Prostate gland (tissue), 2 donors: ENCODE measurements around the gene WHRN. TPM values are rescaled to one million over a fixed set of nuclear protein-coding genes. Genes with fewer than 3 reads are reported as not detected.

Experiments
- DNase-seq: peaks from one replicate; pipeline ENCODE4 v3.0.0-alpha.2; 2019; ENCODE audit warnings: low spot score
- H3K27ac ChIP-seq, 2 donors: fragments of 200-600 bp; sonication (generic); 2 replicates each; pipeline ENCODE4 v1.5.1; 2017 to 2019
- H3K27me3 ChIP-seq: fragments of 200-600 bp; sonication (generic); replicated peaks from 2 replicates; pipeline ENCODE4 v1.5.1; 2019; ENCODE audit not compliant: insufficient read depth
- H3K36me3 ChIP-seq, 2 donors: fragments of 200-600 bp; sonication (generic); 1 replicate in 1 of 2; 2 replicates in 1 of 2; pipeline versions ENCODE4 v1.5.1 to v1.8.1; 2017 to 2019
- H3K4me1 ChIP-seq: fragments of 200-600 bp; sonication (generic); replicated peaks from 2 replicates; pipeline ENCODE4 v1.5.1; 2019
- H3K4me3 ChIP-seq, 2 donors: fragments of 200-600 bp; sonication (generic); 2 replicates each; pipeline ENCODE4 v1.5.1; 2017 to 2019
- H3K9me3 ChIP-seq: fragments of 200-600 bp; sonication (generic); 2 replicates; pipeline ENCODE4 v1.5.1; 2017
- POLR2A ChIP-seq: fragments of 450-650 bp; IDR thresholded peaks from one replicate; pipeline ENCODE4 v1.6.1; 2016; ENCODE audit warnings: antibody characterized with exemption, mild to moderate bottlenecking
- POLR2AphosphoS5 ChIP-seq: sonication (generic); formaldehyde crosslinking; IDR thresholded peaks from one replicate; pipeline ENCODE4 v1.6.1; 2017; ENCODE audit warnings: antibody characterized with exemption
- WGBS: methylation state at CpG from one replicate; pipeline ENCODE4 v1.1.5; 2018; 5-methylcytosine and 5-hydroxymethylcytosine counted together
- intact Hi-C: fragments of 100-400 bp; cut with DNase I; formaldehyde crosslinking; loops from one replicate; pipeline ENCODE4 v1.14.2; 2022
- total RNA-seq, 2 donors: library from RNA; depleted of rRNA; stranded (reverse); fragments of >200 nt; gene quantifications; one replicate each; pipeline ENCODE4 v1.1.0, GENCODE V29; 2016
- TF ChIP-seq, protein P1 (sequence below), 4 experiments: fragments of 200-600 bp in 2 of 4; fragments of 450-650 bp in 2 of 4; sonication (generic) in 2 of 4; IDR thresholded peaks; 1 replicate in 3 of 4; 2 replicates in 1 of 4; pipeline ENCODE4 v1.5.1; 2016 to 2019; ENCODE audit warnings: antibody characterized with exemption in 4 of 4, mild to moderate bottlenecking in 2 of 4, moderate library complexity in 2 of 4

WHRN gene
- total RNA-seq, 2 donors from 2014 or later: 13.8 to 102 TPM

DNA sequence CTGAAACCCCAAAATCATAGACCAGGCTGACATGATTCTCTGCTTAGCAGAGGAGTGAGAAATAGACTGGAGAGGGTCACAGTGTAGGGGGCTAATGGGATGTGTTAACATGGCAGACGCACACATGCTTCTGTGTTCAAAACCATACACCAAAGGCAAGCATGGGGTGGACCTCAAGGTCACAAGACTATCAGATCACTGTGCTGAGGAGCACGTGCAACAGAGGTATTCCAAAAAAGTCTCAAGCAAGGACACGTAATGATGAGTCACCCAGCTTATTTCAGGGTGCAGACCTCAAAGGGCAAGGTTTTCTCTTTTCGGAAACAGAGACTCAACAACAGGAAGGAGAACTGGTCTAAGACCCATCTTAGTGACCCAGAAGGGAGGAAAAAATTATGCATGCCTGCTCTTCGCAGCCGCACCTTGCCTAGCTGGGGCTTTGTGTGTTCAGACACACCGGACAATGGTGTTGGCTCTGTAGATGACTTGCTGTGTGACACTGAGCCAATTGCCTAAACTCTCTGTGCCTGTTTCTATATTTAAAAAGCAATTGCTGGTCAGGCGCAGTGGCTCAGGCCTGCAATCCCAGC is 20.3 kb downstream of the WHRN start:
- WGBS: 79% methylated on average over 8 of the region's 8 CpGs
- Histone ChIP-seq H3K36me3 (no peaks in the 10 kb centered on the region), H3K9me3 (no peaks in the 10 kb centered on the region), H3K27me3 (no peaks in the 10 kb centered on the region), H3K27ac (no peak overlapping the region), H3K4me3 (no peak overlapping the region), H3K4me1 (no peaks in the 10 kb centered on the region)
- intact Hi-C loops: loop anchor here (5.0 to 10.0 kb wide), 2 partner anchors 80 to 167 kb away; no protein-coding TSS in a partner anchor
- DNase-seq: no peak
- TF ChIP-seq POLR2A (no peak), POLR2AphosphoS5 (no peak)
- TF ChIP-seq, protein P1, sequence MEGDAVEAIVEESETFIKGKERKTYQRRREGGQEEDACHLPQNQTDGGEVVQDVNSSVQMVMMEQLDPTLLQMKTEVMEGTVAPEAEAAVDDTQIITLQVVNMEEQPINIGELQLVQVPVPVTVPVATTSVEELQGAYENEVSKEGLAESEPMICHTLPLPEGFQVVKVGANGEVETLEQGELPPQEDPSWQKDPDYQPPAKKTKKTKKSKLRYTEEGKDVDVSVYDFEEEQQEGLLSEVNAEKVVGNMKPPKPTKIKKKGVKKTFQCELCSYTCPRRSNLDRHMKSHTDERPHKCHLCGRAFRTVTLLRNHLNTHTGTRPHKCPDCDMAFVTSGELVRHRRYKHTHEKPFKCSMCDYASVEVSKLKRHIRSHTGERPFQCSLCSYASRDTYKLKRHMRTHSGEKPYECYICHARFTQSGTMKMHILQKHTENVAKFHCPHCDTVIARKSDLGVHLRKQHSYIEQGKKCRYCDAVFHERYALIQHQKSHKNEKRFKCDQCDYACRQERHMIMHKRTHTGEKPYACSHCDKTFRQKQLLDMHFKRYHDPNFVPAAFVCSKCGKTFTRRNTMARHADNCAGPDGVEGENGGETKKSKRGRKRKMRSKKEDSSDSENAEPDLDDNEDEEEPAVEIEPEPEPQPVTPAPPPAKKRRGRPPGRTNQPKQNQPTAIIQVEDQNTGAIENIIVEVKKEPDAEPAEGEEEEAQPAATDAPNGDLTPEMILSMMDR (IDR thresholded peaks at IDR 0.05): no peak

DNA sequence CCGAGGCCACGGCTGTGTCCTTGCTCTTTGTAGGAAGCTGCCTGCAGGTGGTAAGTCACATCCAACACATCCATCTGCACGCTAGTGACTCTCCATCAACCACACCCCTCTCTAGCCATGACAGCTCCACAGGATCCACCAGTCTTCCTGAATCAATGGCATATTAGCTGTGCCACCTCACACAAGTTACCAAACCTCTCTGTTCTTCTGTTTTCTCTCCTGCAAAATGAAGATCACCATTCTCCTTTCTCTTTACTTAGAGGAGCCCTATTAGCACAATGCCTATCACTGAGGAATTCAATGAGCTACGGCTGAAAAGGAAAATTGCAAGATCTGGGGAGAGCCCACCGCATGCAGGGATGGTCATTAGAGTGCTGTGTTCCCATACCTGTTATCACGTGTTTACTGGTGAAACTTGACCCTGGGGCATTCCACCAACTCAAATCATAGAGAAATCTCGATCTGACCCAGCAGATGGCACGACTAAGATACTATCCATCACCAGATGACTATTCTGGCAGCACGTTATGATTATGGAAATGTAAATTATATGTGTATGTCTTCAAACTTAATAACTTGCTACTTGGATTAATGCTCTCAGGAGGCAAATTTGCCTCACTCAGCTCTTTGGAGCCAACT is 20.9 kb downstream of the WHRN start:
- WGBS: 72% methylated on average over 9 of the region's 9 CpGs
- intact Hi-C loops: loop anchor here (10.0 kb wide), 1 partner anchor 80 kb away; no protein-coding TSS in a partner anchor
- no peak overlapping the region for H3K4me3 ChIP-seq
- no peaks in the 10 kb centered on the region for H3K4me1 ChIP-seq
- H3K27ac ChIP-seq: no peak overlapping the region
- no peaks in the 10 kb centered on the region for H3K36me3 ChIP-seq
- no peak for DNase-seq
- H3K27me3 ChIP-seq: no peaks in the 10 kb centered on the region
- H3K9me3 ChIP-seq: no peaks in the 10 kb centered on the region
- TF ChIP-seq POLR2AphosphoS5: no peak
- TF ChIP-seq, protein P1 (IDR thresholded peaks at IDR 0.05): no peak
- no peak for TF ChIP-seq POLR2A

DNA sequence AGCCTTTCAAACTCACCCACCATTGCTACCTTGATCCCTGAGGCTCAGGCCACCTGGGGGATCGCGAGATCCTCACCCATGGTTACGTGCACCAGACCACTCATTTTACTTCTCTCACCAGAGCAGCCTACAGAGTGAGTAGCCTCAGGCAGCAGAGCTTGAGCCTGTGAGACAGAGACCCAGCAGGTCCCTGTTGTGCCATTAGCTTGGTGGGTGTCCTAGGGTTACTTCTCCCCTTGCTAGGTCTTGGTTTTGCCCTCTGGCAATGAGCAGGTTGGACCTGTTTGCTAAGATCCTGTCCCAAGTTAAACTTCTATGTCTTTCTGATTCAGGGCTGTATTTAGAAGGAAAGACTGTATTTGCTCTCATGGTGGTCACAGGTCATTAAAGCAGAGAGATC is 21.8 kb downstream of the WHRN start:
- H3K4me1 ChIP-seq: no peaks in the 10 kb centered on the region
- no peak overlapping the region for H3K27ac ChIP-seq
- TF ChIP-seq, protein P1 (IDR thresholded peaks at IDR 0.05): no peak
- TF ChIP-seq POLR2AphosphoS5 (no peak), POLR2A (no peak)
- no peak overlapping the region for H3K4me3 ChIP-seq
- intact Hi-C loops: loop anchor here (10.0 kb wide), 1 partner anchor 79 kb away; no protein-coding TSS in a partner anchor
- no peaks in the 10 kb centered on the region for H3K9me3 ChIP-seq
- no peaks in the 10 kb centered on the region for H3K27me3 ChIP-seq
- no peak for DNase-seq
- no peaks in the 10 kb centered on the region for H3K36me3 ChIP-seq
- 81% methylated on average over 3 of the region's 3 CpGs for WGBS

DNA sequence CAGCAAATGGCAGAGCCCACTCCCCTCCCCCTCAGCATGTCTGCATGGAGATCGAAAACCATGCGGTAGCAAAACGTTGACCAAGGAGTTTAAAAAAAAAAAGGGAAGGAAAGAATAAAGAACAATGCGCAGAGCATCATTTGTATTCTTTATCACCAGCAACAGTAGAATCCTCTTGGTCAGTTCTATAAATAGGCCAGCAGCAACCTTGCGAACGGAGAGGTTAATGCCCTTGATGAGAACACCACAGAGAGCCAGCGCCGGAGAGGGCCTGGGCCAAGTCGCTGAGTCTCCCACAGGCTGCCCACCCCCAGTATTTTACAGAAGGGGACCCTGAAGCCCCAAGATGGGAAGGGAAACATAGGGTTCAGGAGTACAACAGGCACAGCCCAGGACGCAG is 22.7 kb downstream of the WHRN start:
- intact Hi-C loops: loop anchor here (10.0 kb wide), 1 partner anchor 78 kb away; no protein-coding TSS in a partner anchor
- WGBS: 67% methylated on average over 10 of the region's 10 CpGs

More for the DNA sequence above, 22.7 kb downstream of the WHRN start:
- Histone ChIP-seq H3K4me1 (no peaks in the 10 kb centered on the region), H3K36me3 (no peaks in the 10 kb centered on the region), H3K27me3 (no peaks in the 10 kb centered on the region), H3K9me3 (no peaks in the 10 kb centered on the region), H3K27ac (no peak overlapping the region), H3K4me3 (no peak overlapping the region)
- TF ChIP-seq POLR2AphosphoS5: no peak
- TF ChIP-seq, protein P1 (IDR thresholded peaks at IDR 0.05): no peak
- TF ChIP-seq POLR2A: no peak
- DNase-seq: no peak
